DMS 273 treated with DMSO at 0.1 percent for 48 hours (cell line): Measurements from ENCODE around the gene SIM1.
"Not testable (repeated sequence)": the region's sequence is repeated elsewhere in the genome, so short reads cannot be mapped to it uniquely, and the experiment has no call there.

Source experiments
- DNase-seq: peaks from one replicate; lab custom pipeline; 2025; lab: John Stamatoyannopoulos, UW

Gene SIM1

GRCh38 chr6:100354736-100355641 is 109.7 kb downstream of the SIM1 start:
- DNase-seq, result not testable (repeated sequence)

- no peak for DNase-seq
Measured at GRCh38 chr6:100353276-100354015, 111.3 kb downstream of the SIM1 start.

GRCh38 chr6:100350139-100350538 is 114.6 kb downstream of the SIM1 start:
- no peak for DNase-seq

GRCh38 chr6:100349366-100349765 is 115.4 kb downstream of the SIM1 start:
- no peak for DNase-seq

GRCh38 chr6:100347901-100348550 is 116.7 kb downstream of the SIM1 start:
- DNase-seq, result no peak

- DNase-seq, result no peak
Measured at GRCh38 chr6:100346828-100347227, 117.9 kb downstream of the SIM1 start.

GRCh38 chr6:100346203-100346602 is 118.5 kb downstream of the SIM1 start:
- no peak for DNase-seq

- DNase-seq, result no peak
Measured at GRCh38 chr6:100344761-100345160, 120.0 kb downstream of the SIM1 start.

GRCh38 chr6:100344321-100344720 is 120.4 kb downstream of the SIM1 start:
- DNase-seq, result no peak

GRCh38 chr6:100343316-100344077 is 121.2 kb downstream of the SIM1 start:
- DNase-seq, result no peak

GRCh38 chr6:100342830-100343229 is 121.9 kb downstream of the SIM1 start:
- peak; percentile 7 for DNase-seq

GRCh38 chr6:100339574-100340255 is 125.0 kb downstream of the SIM1 start:
- DNase-seq, result no peak

GRCh38 chr6:100338090-100338489 is 126.6 kb downstream of the SIM1 start:
- DNase-seq, result no peak

- DNase-seq, result no peak
Measured at GRCh38 chr6:100336876-100337275, 127.8 kb downstream of the SIM1 start.

- no peak for DNase-seq
Measured at GRCh38 chr6:100335991-100336390, 128.7 kb downstream of the SIM1 start.
